Measurements from ENCODE around the gene CTNNBL1.

The CTNNBL1 gene

DNA sequence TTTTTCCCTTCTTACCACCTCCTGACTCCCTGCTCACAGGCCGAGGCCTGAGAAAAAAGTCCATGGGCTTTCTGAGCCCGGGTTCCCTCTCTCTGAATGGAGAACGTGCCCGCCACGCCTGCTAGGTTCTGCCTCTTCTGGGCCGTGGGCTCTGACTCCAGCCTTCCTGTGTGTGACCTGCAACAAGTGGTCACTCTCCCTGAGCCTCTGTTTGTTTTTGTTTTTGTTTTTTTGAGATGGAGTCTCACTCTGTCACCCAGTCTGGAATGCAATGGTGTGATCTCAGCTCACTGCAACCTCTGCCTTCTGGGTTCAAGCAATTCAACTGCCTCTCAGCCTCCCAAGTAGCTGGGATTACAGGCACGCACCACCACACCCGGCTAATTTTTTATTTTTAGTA is 191.2 kb downstream of the CTNNBL1 start:
- Mint-ChIP-seq H3K27me3 (peaks cover 2% of the 10 kb centered on the region), H3K36me3 (no peaks in the 10 kb centered on the region), H3K4me1 (peaks cover 10% of the 10 kb centered on the region), H3K4me3 (no peak overlapping the region), H3K9me3 (no peaks in the 10 kb centered on the region), H3K27ac (no peak overlapping the region)
- no peak for ATAC-seq (ENCODE audit: low read depth)
- DNase-seq (ENCODE audit: low spot score in 2 of 2), result no peak

DNA sequence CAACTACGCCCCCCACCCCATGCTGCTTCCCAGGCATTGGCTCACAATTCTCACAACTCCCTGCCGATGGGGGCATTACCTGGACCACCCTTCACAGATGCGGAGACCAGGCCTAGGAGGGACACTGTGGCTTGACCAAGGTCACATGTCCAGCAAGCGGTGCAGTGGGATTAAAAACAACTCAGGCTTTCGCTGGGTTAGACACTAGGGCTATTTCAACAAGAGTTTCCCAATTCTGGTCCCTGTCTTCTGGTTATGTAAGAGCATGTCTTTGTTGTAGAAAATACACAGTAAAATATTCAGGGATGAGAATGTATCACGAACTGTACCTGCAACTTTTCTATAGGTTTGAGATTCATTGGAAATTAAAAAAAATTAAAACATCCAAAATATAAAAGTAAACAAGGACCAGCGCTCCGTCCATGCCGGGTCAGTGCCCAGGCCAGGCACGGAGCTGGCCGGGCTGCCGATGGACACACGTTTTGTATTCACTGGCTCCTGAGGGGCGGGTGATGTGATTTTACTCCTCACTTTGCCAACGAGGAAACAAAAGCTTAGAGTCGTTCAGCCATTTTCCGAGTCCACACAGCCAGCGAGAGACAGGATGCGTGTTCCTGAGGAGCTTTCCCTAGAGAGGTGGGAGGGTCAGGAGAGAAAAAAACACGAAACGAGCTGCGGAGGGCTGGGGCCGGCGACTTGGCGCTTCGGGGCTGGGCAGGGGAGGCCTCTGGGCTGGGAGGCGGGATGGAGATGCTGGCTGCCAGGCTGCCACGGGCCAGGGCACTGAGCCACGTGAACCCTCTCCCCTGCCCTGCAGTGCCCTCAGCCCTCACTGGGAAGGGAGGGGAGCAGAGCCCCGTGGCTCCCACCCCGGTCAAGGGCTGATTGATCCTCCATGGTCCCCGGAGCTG is 192.0 kb downstream of the CTNNBL1 start:
- no peaks in the 10 kb centered on the region for H3K36me3 Mint-ChIP-seq
- H3K4me3 Mint-ChIP-seq, result no peak overlapping the region
- H3K27me3 Mint-ChIP-seq, result peaks cover 2% of the 10 kb centered on the region
- H3K4me1 Mint-ChIP-seq, result peaks cover 11% of the 10 kb centered on the region
- no peaks in the 10 kb centered on the region for H3K9me3 Mint-ChIP-seq
- ATAC-seq (ENCODE audit: low read depth) (no peak), DNase-seq (ENCODE audit: low spot score in 2 of 2) (no peak)
- H3K27ac Mint-ChIP-seq, result no peak overlapping the region

DNA sequence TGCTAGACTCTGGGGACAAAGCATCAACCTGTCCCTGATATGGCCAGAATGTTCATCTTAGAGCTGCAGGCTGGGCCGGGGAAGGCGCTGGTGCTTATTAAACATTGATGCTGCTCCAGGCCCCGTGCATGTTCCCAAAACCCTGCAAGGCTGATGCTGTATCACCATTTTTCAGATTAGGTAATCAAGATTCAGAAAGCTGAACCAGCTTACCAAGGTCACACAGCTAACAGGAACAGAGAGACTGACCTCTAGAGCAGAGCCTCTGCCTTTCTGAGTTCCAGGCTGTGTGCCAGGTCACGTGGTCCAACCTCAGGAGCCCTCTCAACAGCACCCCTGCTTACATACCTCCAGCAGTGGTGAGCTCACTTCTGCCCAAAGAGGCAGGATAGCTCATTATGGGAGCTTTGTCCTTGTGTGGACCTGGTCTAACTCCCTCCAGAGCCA is 193.0 kb downstream of the CTNNBL1 start:
- H3K4me1 Mint-ChIP-seq, result peaks cover 11% of the 10 kb centered on the region
- peaks cover 2% of the 10 kb centered on the region for H3K27me3 Mint-ChIP-seq
- no peaks in the 10 kb centered on the region for H3K36me3 Mint-ChIP-seq
- H3K27ac Mint-ChIP-seq, result no peak overlapping the region
- DNase-seq (ENCODE audit: low spot score in 2 of 2) (no peak), ATAC-seq (ENCODE audit: low read depth) (no peak)
- H3K4me3 Mint-ChIP-seq, result no peak overlapping the region
- no peaks in the 10 kb centered on the region for H3K9me3 Mint-ChIP-seq

DNA sequence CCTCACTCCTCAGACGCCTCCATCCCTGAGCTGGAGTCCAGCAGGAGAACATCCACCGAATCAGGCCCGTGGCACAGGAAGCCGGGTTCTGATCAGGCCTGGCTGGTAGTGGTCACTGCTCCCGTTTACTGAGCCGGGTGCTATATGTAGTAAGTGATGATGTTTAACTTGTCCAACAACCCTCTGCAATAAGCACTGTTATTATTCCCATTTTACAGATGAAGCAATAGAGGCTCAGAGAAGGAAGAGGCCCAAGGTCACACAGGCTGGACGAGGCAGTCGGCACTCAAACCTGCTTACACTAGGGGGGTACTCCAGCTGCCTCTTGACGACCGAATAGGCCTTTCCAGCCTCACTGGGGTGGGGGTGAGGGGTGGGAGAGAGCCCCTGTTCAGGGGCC is 194.8 kb downstream of the CTNNBL1 start:
- Mint-ChIP-seq H3K27me3 (peaks cover 2% of the 10 kb centered on the region), H3K36me3 (no peaks in the 10 kb centered on the region), H3K27ac (no peak overlapping the region), H3K4me1 (peaks cover 11% of the 10 kb centered on the region), H3K4me3 (no peak overlapping the region), H3K9me3 (no peaks in the 10 kb centered on the region)
- DNase-seq (ENCODE audit: low spot score in 2 of 2), result no peak
- ATAC-seq (ENCODE audit: low read depth), result no peak

DNA sequence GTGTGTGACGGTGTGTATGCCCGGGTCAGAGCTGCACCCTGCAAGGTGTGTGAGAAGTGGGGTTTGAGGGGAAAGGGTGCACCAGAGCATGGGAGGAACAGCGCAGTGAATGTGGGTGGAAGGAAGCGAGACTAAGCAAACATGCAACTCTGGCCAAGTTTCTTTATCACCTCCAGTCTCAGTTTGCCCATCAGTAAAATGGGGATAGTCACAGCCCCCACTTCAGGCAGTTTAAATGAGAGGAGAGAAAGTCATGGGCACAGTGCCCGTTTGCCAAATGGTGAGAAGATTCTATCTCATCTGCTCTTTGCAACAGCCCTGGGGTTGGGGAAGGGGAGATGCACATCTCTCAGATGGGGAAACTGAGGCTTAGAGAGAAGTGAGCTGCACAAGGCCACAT is 196.3 kb downstream of the CTNNBL1 start:
- DNase-seq (ENCODE audit: low spot score in 2 of 2) (no peak), ATAC-seq (ENCODE audit: low read depth) (no peak)
- H3K4me1 Mint-ChIP-seq, result peaks cover 13% of the 10 kb centered on the region
- no peaks in the 10 kb centered on the region for H3K27me3 Mint-ChIP-seq
- peaks cover 2% of the 10 kb centered on the region for H3K9me3 Mint-ChIP-seq
- H3K27ac Mint-ChIP-seq, result no peak overlapping the region
- H3K4me3 Mint-ChIP-seq, result no peak overlapping the region
- H3K36me3 Mint-ChIP-seq, result no peaks in the 10 kb centered on the region

DNA sequence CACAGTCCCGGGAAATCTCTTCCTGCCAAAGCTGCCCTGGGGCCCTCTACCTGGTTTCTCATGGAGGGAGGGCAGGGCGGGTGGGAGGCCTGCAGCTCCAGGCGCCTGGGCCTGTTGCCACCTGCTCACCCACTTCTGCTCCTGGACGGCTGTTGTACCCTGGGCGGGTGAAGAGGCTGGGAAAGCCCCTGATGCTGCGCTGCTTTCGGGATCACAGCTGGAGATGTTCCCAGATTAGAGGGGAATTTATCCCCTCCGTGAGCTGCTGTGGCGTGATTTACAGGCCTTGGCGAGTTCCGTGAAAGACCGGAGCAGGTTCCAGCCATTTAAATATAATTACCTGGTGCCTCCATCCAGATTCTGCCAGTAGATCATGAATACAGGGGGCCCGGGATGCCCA is 196.8 kb downstream of the CTNNBL1 start:
- H3K27ac Mint-ChIP-seq, result no peak overlapping the region
- ATAC-seq (ENCODE audit: low read depth), result no peak
- no peak for DNase-seq (ENCODE audit: low spot score in 2 of 2)
- H3K4me1 Mint-ChIP-seq, result peaks cover 13% of the 10 kb centered on the region
- H3K4me3 Mint-ChIP-seq, result no peak overlapping the region
- no peaks in the 10 kb centered on the region for H3K36me3 Mint-ChIP-seq
- H3K9me3 Mint-ChIP-seq, result peaks cover 2% of the 10 kb centered on the region
- H3K27me3 Mint-ChIP-seq, result no peaks in the 10 kb centered on the region

DNA sequence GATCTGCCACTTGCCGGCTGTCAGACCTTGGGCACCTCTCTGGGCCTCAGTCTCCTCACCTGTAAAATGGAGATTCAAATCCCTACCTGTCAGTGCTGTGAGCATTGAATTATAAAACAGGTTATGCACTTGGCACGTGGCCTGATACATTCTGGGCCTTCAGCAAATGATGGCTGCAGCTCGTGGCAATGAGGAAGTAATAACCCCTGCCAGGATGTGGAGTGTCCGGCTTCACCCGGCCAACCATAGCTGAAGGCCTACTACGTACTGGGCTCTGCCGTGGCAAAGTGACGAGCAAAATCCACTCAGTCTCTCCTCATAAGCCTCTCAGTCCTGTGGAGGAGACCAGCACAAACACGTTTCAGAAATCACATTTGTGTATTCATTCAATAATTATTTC is 198.2 kb downstream of the CTNNBL1 start:
- Mint-ChIP-seq H3K27me3 (no peaks in the 10 kb centered on the region), H3K36me3 (no peaks in the 10 kb centered on the region), H3K27ac (no peak overlapping the region), H3K9me3 (peaks cover 2% of the 10 kb centered on the region), H3K4me1 (peaks cover 13% of the 10 kb centered on the region), H3K4me3 (no peak overlapping the region)
- no peak for ATAC-seq (ENCODE audit: low read depth)
- DNase-seq (ENCODE audit: low spot score in 2 of 2), result no peak

DNA sequence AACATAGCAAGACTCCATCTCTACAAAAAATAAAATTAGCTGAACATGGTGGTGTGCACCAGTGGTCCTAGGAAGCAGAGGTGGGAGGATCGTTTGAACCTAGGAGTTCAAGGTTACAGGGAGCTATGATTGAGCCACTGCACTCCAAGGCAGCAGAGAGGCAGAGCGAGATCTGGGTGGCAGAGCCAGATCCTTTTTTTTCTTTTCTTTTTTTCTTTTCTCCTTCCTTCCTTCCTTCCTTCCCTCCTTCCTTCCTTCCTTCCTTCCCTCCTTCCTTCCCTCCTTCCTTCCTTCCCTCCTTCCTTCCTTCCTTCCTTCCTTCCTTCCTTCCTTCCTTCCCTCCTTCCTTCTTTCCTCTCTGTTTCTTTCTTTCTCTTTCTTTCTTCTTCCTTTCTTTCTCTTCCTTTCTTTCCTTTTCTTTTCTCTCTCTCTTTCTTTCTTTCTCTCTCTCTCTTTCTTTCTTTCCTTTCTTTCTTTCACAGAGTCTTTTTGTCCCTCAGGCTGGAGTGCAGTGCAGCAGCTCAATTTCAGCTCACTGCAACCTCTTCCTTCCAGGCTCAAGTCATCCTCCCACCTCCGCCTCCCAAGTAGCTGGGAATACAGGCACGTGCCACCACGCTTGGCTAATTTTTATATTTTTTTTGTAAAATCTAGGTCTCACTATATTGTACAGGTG is 199.9 kb downstream of the CTNNBL1 start:
- peaks cover 2% of the 10 kb centered on the region for H3K9me3 Mint-ChIP-seq
- H3K27ac Mint-ChIP-seq, result no peak overlapping the region
- peaks cover 6% of the 10 kb centered on the region for H3K4me1 Mint-ChIP-seq
- ATAC-seq (ENCODE audit: low read depth) (no peak), DNase-seq (ENCODE audit: low spot score in 2 of 2) (no peak)
- no peaks in the 10 kb centered on the region for H3K36me3 Mint-ChIP-seq
- H3K27me3 Mint-ChIP-seq, result no peaks in the 10 kb centered on the region
- H3K4me3 Mint-ChIP-seq, result no peak overlapping the region

DNA sequence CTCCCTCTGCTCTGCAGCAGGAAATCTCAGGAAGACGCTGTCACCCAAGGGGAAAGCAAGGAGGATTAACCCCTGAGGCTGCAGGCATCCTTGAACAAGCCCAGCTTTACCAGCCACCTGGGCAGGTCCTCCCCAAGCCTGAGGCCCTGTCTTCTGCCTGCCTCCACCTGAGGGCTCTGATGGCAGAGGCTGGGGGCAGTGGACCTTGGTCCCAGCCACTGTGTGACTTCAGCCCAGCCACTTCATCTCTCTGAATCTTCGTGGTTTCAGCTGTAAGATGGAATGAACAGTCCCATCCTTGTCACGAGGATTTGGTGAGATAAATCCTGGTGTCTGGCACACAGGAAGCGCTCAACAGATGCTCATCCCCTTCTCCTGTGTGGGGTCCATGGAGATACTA is 200.6 kb downstream of the CTNNBL1 start:
- Mint-ChIP-seq H3K36me3 (no peaks in the 10 kb centered on the region), H3K27ac (no peak overlapping the region), H3K4me1 (peaks cover 6% of the 10 kb centered on the region), H3K9me3 (peaks cover 2% of the 10 kb centered on the region), H3K27me3 (no peaks in the 10 kb centered on the region), H3K4me3 (no peak overlapping the region)
- ATAC-seq (ENCODE audit: low read depth), result no peak
- no peak for DNase-seq (ENCODE audit: low spot score in 2 of 2)

DNA sequence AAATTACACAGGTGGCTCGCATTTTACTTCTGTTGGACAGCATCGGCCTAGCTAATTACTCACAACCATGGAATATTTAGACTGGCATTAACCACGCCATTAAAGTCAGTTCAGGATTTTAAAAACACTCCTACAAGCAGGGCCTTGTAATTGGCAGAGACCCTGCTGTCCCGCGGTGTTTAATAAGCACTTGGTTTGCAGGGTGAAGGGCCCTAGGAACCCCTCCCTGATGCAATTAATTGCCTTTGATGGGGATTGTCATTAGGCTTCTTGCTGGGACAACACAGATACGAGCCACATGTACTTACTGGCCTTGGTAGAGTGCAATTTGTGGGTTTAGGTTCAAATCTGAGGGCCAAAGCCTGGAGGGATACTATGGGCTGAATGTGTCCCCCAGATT is 201.3 kb downstream of the CTNNBL1 start:
- peaks cover 3% of the 10 kb centered on the region for H3K4me1 Mint-ChIP-seq

DNA sequence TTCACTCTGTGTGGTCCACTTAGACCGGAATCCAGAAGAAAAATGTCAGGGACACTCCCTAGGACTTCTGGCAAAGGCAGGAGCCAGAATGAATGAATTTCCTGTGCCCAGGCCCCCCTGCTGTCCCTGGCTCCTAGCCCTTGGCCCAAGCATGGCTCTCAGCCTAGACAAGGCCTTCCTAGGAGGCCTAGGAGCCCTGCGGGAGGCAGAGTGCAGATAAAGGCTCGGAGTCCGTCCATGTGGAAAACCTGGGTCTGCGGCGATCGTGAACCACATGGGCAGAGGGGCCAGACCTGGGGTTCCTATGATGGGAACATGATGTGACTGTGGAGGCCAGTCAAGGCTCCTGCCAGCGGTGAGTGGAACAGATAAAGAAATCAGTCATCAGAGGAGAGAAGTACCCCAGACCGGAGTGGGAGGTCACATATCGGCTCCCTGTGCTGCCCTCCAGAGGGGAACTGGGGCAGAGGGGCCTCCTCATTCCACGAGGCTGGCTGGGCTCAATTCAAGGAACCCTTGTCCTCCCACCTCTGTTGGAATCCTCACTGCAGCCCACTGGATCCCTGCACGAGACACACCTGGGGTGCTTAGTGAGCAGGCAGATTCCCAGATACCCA is 203.2 kb downstream of the CTNNBL1 start:
- Mint-ChIP-seq H3K9me3 (peaks cover 2% of the 10 kb centered on the region), H3K4me1 (peaks cover 11% of the 10 kb centered on the region), H3K27me3 (peaks cover 9% of the 10 kb centered on the region), H3K4me3 (no peak overlapping the region), H3K27ac (no peak overlapping the region), H3K36me3 (peaks cover 2% of the 10 kb centered on the region)
- DNase-seq (ENCODE audit: low spot score in 2 of 2) (no peak), ATAC-seq (ENCODE audit: low read depth) (no peak)

More for the DNA sequence above, 201.3 kb downstream of the CTNNBL1 start:
- H3K36me3 Mint-ChIP-seq, result no peaks in the 10 kb centered on the region
- no peak for DNase-seq (ENCODE audit: low spot score in 2 of 2)
- peaks cover 1% of the 10 kb centered on the region for H3K27me3 Mint-ChIP-seq
- ATAC-seq (ENCODE audit: low read depth), result no peak
- H3K27ac Mint-ChIP-seq, result no peak overlapping the region
- no peak overlapping the region for H3K4me3 Mint-ChIP-seq
- H3K9me3 Mint-ChIP-seq, result peaks cover 2% of the 10 kb centered on the region

DNA sequence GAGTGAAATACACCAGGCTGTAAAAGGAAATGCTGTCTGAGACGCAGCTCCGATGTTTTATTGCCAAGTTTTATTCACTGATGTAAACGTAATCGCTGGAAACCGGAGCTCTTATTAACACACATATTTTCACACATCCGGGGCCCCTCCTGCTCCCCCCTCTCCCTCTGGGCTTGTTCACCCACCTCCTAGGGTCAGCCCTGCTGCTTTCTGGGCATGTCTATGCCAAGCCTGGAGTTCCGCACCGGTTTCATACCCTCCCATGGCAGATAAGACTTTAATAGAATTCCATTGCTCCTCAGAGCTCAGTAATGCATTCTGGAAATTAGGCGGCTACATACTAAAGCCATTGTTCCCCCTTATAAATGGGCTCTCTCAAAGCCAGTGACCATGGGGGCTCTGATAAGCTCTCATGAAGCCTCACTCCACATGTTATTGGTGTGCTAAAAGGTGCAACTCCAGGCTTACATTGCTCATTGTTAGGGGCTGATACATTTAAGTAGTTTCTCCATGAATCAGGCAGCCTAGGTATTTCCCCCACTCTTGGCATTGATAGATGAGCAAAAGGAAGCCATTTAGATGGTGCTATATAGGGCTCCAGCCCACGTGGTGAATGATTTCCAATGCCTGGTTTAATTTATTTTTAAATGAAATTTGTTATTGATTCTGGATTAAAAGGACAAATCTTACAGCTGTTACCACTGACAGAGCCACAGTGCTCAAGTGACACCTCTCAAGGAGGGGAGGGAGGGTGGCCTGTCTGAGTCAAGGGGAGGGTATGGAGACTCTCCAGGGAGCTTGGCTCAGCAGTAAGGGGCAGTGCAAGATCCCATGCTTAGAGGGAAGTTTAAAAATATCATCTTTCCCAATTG is 204.6 kb downstream of the CTNNBL1 start:
- DNase-seq (ENCODE audit: low spot score in 2 of 2) (no peak), ATAC-seq (ENCODE audit: low read depth) (no peak)
- H3K4me3 Mint-ChIP-seq, result no peak overlapping the region

DNA sequence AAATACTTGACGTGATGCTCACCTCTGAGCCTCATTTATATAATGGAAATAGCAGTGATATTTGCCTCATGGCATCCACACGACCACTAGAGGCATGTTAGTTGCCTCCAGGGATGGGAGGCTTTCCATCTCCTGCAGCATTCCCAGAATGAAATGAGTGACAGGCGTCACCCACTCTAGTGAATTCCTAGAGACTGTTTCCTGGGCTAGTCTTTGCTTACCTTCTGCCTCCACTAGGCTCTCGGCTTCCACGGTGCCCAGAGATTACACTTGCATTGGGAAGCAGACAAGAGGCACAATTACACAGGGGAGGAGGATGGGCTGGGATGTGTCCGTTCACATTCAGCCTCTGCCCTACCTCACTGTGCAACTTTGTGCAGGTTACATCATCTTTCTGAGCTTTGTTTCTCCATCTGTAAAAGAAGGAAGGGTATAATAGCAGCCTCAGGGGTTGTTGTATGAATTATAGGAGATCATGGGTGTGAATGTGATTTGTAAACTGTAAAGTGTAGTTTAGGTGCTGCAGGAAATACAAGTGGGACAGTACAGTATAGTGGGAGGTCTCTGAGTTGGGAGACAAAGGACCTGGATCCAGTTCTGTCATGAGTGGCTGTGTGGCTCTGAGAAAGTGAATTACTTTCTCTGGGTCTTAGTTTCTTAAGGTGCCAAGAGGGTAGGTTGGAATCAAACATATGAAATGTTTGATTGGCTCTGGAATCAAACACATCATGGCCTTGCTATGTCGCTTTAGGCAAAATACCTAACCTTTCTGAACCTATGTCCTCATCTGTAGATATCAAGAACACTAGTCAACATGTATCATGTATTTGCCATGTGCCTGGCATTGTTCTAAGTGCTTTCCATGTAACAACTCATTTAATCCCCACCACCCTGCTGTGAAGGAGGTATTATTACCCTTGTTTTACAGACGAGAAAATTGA is 205.5 kb downstream of the CTNNBL1 start:
- no peak for ATAC-seq (ENCODE audit: low read depth)
- Mint-ChIP-seq H3K27me3 (peaks cover 18% of the 10 kb centered on the region), H3K36me3 (peaks cover 5% of the 10 kb centered on the region)

More for the DNA sequence above, 204.6 kb downstream of the CTNNBL1 start:
- Mint-ChIP-seq H3K36me3 (peaks cover 2% of the 10 kb centered on the region), H3K27me3 (peaks cover 13% of the 10 kb centered on the region), H3K9me3 (peaks cover 2% of the 10 kb centered on the region), H3K27ac (no peak overlapping the region), H3K4me1 (peaks cover 15% of the 10 kb centered on the region)

More for the DNA sequence above, 205.5 kb downstream of the CTNNBL1 start:
- DNase-seq (ENCODE audit: low spot score in 2 of 2), result no peak
- Mint-ChIP-seq H3K4me3 (no peak overlapping the region), H3K9me3 (no peaks in the 10 kb centered on the region), H3K27ac (no peak overlapping the region), H3K4me1 (peaks cover 17% of the 10 kb centered on the region)
